Activated naive CD4-positive, alpha-beta T cell treated with anti-CD3 and anti-CD28 coated beads, Interleukin-2, amount 50 U/mL, for 24 hours (primary cell): ENCODE measurements around the gene MYH13.

ENCODE experiments used
- H3K27ac Mint-ChIP-seq: one replicate; pipeline ENCODE4 v1.8.0; 2021; ENCODE audit warnings: mild to moderate bottlenecking, mixed read lengths
- H3K27me3 Mint-ChIP-seq: one replicate; pipeline ENCODE4 v1.8.0; 2021; ENCODE audit warnings: mixed read lengths
- H3K36me3 Mint-ChIP-seq: one replicate; pipeline ENCODE4 v1.8.0; 2021; ENCODE audit warnings: mixed read lengths
- H3K4me1 Mint-ChIP-seq: one replicate; pipeline ENCODE4 v1.8.0; 2021; ENCODE audit warnings: mixed read lengths
- H3K4me3 Mint-ChIP-seq: one replicate; pipeline ENCODE4 v1.8.0; 2021; ENCODE audit warnings: mild to moderate bottlenecking, mixed read lengths
- H3K9me3 Mint-ChIP-seq: one replicate; pipeline ENCODE4 v1.8.0; 2021; ENCODE audit warnings: mixed read lengths

The MYH13 gene

DNA sequence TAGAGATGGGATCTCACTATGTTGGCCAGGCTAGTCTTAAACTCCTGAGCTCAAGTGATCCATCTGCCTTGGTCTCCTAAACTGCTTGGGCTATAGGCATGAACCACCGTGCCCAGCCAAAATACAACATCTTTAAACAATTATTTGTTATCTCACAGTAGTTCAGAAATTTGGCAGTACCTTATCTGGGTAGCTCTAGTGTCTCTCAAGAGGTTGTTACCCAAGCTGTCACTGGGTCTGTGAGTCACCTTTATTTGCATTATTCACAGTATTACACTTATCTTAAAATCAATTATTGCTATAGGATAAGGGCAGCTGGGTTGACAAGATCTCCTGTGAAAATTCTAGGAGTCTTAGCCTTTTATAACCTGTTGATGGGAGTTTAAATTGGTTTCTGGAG is 110.4 kb downstream of the MYH13 start:
- no peaks in the 10 kb centered on the region for H3K36me3 Mint-ChIP-seq
- H3K9me3 Mint-ChIP-seq = no peaks in the 10 kb centered on the region
- no peaks in the 10 kb centered on the region for H3K4me1 Mint-ChIP-seq
- H3K27me3 Mint-ChIP-seq = no peaks in the 10 kb centered on the region
- no peak overlapping the region for H3K4me3 Mint-ChIP-seq
- H3K27ac Mint-ChIP-seq = no peak overlapping the region

DNA sequence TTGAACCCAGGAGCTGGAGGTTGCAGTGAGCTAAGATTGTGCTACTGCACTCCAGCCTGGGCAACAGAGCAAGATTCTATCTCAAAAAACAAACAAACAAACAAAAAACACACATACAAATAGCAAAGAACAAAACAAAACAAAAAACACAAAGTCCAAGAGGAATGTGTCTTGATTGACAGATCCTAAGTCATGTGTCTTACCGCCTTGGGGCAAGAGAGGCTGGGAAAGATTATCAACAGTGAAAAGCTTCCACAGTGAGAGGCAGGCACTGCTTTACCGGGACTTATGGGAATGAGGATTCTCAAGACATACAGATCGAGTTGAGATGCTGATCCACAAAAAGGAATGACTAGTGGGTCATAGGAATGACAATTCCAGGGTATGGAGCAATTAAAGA is 111.7 kb downstream of the MYH13 start:
- Mint-ChIP-seq H3K4me1 (no peaks in the 10 kb centered on the region), H3K27me3 (no peaks in the 10 kb centered on the region), H3K36me3 (no peaks in the 10 kb centered on the region), H3K4me3 (no peak overlapping the region), H3K27ac (no peak overlapping the region), H3K9me3 (no peaks in the 10 kb centered on the region)

DNA sequence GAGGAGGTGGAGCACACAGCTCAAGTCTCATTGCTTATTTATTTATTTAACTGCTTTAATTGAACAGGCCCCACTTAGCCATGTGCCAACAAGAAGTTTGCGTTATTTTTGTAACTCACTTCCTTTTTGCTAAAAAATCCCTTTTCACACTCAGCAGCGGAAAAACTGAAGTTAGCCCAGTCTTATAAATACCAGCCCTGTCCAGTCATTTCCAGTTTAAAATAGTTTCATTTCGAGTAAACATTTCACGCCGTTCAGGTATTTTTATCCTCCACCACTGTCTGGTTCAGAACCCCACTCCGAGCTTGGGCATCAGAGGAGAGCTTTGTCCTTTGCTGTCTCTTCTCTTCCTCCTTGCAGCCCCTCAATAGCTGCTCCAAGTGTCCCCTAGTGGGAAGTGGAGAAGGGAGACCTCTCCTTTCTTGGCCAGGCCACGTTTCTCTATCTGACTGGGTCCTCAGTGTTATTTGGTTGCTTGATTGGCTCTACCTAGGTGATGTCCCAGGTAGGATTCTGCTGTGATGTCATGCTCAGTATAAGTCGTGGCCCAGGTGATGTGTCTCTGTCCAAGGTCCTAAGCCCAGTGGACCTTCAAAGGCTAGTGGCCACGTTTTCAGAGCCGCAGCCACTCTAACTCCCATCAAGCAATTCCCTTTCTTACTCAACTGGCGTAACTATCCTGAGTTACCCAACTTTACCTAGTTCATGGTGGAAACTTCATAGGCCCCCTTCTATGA is 121.4 kb downstream of the MYH13 start:
- Mint-ChIP-seq H3K9me3 (peaks cover 6% of the 10 kb centered on the region), H3K27me3 (peaks cover 3% of the 10 kb centered on the region), H3K27ac (no peak overlapping the region), H3K36me3 (no peaks in the 10 kb centered on the region), H3K4me3 (no peak overlapping the region), H3K4me1 (no peaks in the 10 kb centered on the region)
